HepG2 (cell line): ENCODE data around the gene PSMG4. TPM values are rescaled to one million over a fixed set of nuclear protein-coding genes. Genes with fewer than 3 reads are reported as not detected.

Source experiments
- ARNTL ChIP-seq: sonication (generic); formaldehyde crosslinking; IDR thresholded peaks from 2 replicates; pipeline ENCODE4 v1.4.0; 2020; ENCODE audit warnings: mild to moderate bottlenecking, missing genetic modification reagents
- ATF4 ChIP-seq, 2 experiments: fragments of 450-650 bp in 1 of 2; sonication (generic) in 1 of 2; formaldehyde crosslinking; IDR thresholded peaks; 2 replicates each; pipeline versions ENCODE4 v1.5.0 to v1.8.0; 2020 to 2022; ENCODE audit warnings: mild to moderate bottlenecking in 1 of 2, missing genetic modification reagents in 1 of 2
- CCAR2 ChIP-seq: fragments of 200-400 bp; formaldehyde crosslinking; optimal IDR thresholded peaks from 2 replicates; pipeline ENCODE3; 2018; ENCODE audit warnings: low read depth, mild to moderate bottlenecking, low read length, moderate library complexity
- KAT7 ChIP-seq: IDR thresholded peaks from 2 replicates; pipeline ENCODE4 v1.6.1; 2018; ENCODE audit warnings: borderline replicate concordance, missing compliant biosample characterization
- NR0B2 ChIP-seq: sonication (generic); formaldehyde crosslinking; IDR thresholded peaks from 2 replicates; pipeline ENCODE4 v1.4.0; 2020; ENCODE audit warnings: mild to moderate bottlenecking, missing genetic modification reagents
- POLR2G ChIP-seq: fragments of 200-400 bp; formaldehyde crosslinking; IDR thresholded peaks from 2 replicates; pipeline ENCODE4 v1.6.1; 2018; ENCODE audit warnings: mild to moderate bottlenecking, low read depth, low read length, moderate library complexity
- PRDM10 ChIP-seq: sonication (generic); formaldehyde crosslinking; IDR thresholded peaks from 2 replicates; pipeline ENCODE4 v1.4.0; 2020; ENCODE audit warnings: low read depth, missing genetic modification reagents
- SALL2 ChIP-seq: sonication (generic); formaldehyde crosslinking; IDR thresholded peaks from 2 replicates; pipeline ENCODE4 v1.8.1; 2023; ENCODE audit warnings: mild to moderate bottlenecking, missing genetic modification reagents, inconsistent platforms
- SAP130 ChIP-seq: IDR thresholded peaks from 2 replicates; pipeline ENCODE4 v1.6.1; 2016; ENCODE audit warnings: low read depth
- TFAP4 ChIP-seq: sonication (generic); IDR thresholded peaks from 2 replicates; pipeline ENCODE4 v1.6.1; 2016; ENCODE audit warnings: low read depth, borderline replicate concordance
- ZBTB43 ChIP-seq: sonication (generic); formaldehyde crosslinking; conservative IDR thresholded peaks from 2 replicates; pipeline ENCODE4 v1.4.0; 2020; ENCODE audit warnings: missing genetic modification reagents
- ZFP62 ChIP-seq: sonication (generic); formaldehyde crosslinking; IDR thresholded peaks from 2 replicates; pipeline ENCODE4 v1.4.0; 2020; ENCODE audit warnings: missing genetic modification reagents
- ZNF12 ChIP-seq: sonication (generic); formaldehyde crosslinking; IDR thresholded peaks from 2 replicates; pipeline ENCODE4 v1.5.0; 2020; ENCODE audit warnings: missing genetic modification reagents
- ZNF121 ChIP-seq: sonication (generic); formaldehyde crosslinking; IDR thresholded peaks from 2 replicates; pipeline ENCODE4 v1.5.0; 2020; ENCODE audit warnings: mild to moderate bottlenecking, missing genetic modification reagents
- ZNF280B ChIP-seq: sonication (generic); formaldehyde crosslinking; IDR thresholded peaks from 2 replicates; pipeline ENCODE4 v1.5.0; 2020; ENCODE audit warnings: missing genetic modification reagents, mild to moderate bottlenecking, borderline replicate concordance
- ZNF33B ChIP-seq: sonication (generic); formaldehyde crosslinking; IDR thresholded peaks from 2 replicates; pipeline ENCODE4 v1.5.1; 2020; ENCODE audit warnings: mild to moderate bottlenecking, missing genetic modification reagents
- ZNF597 ChIP-seq: sonication (generic); formaldehyde crosslinking; IDR thresholded peaks from 2 replicates; pipeline ENCODE4 v1.5.0; 2020; ENCODE audit warnings: missing genetic modification reagents
- ZNF841 ChIP-seq: sonication (generic); formaldehyde crosslinking; IDR thresholded peaks from 2 replicates; pipeline ENCODE4 v1.8.1; 2023; ENCODE audit warnings: missing genetic modification reagents, borderline replicate concordance
- polyA plus RNA-seq, 8 experiments: library from polyadenylated mRNA; depleted of rRNA in 3 of 8; stranded (reverse) in 7 of 8; unstranded in 1 of 8; fragments of >200 nt; fragmentation: Illumina TruSeq in 4 of 8; extraction: Trizol in 4 of 8; gene quantifications; 2 replicates each; pipeline versions ENCODE4 v1.2.1 to v1.2.3, GENCODE V29; 2011 to 2016; ENCODE audit warnings: low read depth in 4 of 8, missing spikeins in 1 of 8, mixed read lengths in 1 of 8; ENCODE audit not compliant: insufficient read depth in 1 of 8
- total RNA-seq, 5 experiments: library from RNA; depleted of rRNA; stranded (reverse); fragments of >200 nt; fragmentation: Illumina TruSeq; extraction: Trizol; gene quantifications; 2 replicates each; pipeline ENCODE4 v1.2.3, GENCODE V29; 2016; ENCODE audit warnings: low read depth in 1 of 5

PSMG4 gene
- total and polyA plus RNA-seq, 2 of the 13 experiments (the other 11 are each of a cell fraction or from before 2014, with no cell fraction given) = 28.5 to 32.8 TPM

- 0 out of 2 replicates have a peak, but pooled peaks have one; percentile 36 for TF ChIP-seq PRDM10 (CRISPR knock-in tag)
- TF ChIP-seq POLR2G = peak; percentile 49
- TF ChIP-seq ARNTL = no peak
- no peak for TF ChIP-seq ZNF597 (CRISPR knock-in tag)
- no peak; the same call in 1 of the 2 replicates for TF ChIP-seq KAT7
- TF ChIP-seq CCAR2 = no peak
- TF ChIP-seq SAP130 (CRISPR knock-in tag) = peak; percentile 62
- TF ChIP-seq ZNF12 (CRISPR knock-in tag) = no peak
- no peak for TF ChIP-seq NR0B2
- peak; percentile 23; the same call in 1 of the 2 replicates for TF ChIP-seq TFAP4
- no peak for TF ChIP-seq ZNF33B (CRISPR knock-in tag)
- no peak for TF ChIP-seq ZBTB43
- no peak for TF ChIP-seq ZFP62 (CRISPR knock-in tag)
- peak; percentile 81; the same call in 1 of the 2 replicates for TF ChIP-seq SALL2 (CRISPR knock-in tag)
- no peak for TF ChIP-seq ZNF280B (CRISPR knock-in tag)
- TF ChIP-seq ZNF841 = no peak
- TF ChIP-seq ATF4 (CRISPR knock-in tag; IDR thresholded peaks at IDR 0.05) = no peak
- TF ChIP-seq ZNF121 (CRISPR knock-in tag) = no peak
Measured at GRCh38 chr6:3247255-3248146, 11.2 kb upstream of the PSMG4 start (continued).
